Fibroblast of mammary gland (primary cell): ENCODE results near the gene PPP4R3B.

ENCODE experiments used
- DNase-seq: peaks from one replicate; pipeline ENCODE4 v3.0.0-alpha.2; 2010; ENCODE audit warnings: low read depth
- H3K4me3 ChIP-seq: 2 replicates; pipeline ENCODE4 v1.5.1; 2011; ENCODE audit warnings: low read depth, mild to moderate bottlenecking, low read length, moderate library complexity; ENCODE audit not compliant: control insufficient read depth
- CTCF ChIP-seq: conservative IDR thresholded peaks from 2 replicates; pipeline ENCODE4 v1.5.1; 2011; ENCODE audit warnings: low read depth, low read length, inconsistent platforms; ENCODE audit not compliant: control insufficient read depth, insufficient read depth

The PPP4R3B gene

GRCh38 chr2:55621802-55622201 is 4.4 kb upstream of the PPP4R3B start:
- no peak overlapping the region for H3K4me3 ChIP-seq
- no peak for DNase-seq
- TF ChIP-seq CTCF = no peak

- no peak overlapping the region for H3K4me3 ChIP-seq
- peak; percentile 53 for TF ChIP-seq CTCF
- DNase-seq = peak; percentile 23
Measured at GRCh38 chr2:55620123-55620779, 2.8 kb upstream of the PPP4R3B start.

GRCh38 chr2:55618275-55619055 is 1.0 kb upstream of the PPP4R3B start:
- TF ChIP-seq CTCF = no peak
- DNase-seq = peak; percentile 60
- peak overlapping the region; percentile 88 for H3K4me3 ChIP-seq

GRCh38 chr2:55618025-55618274 is 528 bp upstream of the PPP4R3B start:
- DNase-seq = no peak
- H3K4me3 ChIP-seq = peak overlapping the region; percentile 88
- TF ChIP-seq CTCF = no peak

- DNase-seq = peak; percentile 52
- no peak for TF ChIP-seq CTCF
- peak overlapping the region; percentile 98 for H3K4me3 ChIP-seq
Measured at GRCh38 chr2:55616551-55617174, 759 bp downstream of the PPP4R3B start.

- no peak overlapping the region for H3K4me3 ChIP-seq
- no peak for TF ChIP-seq CTCF
- no peak for DNase-seq
Measured at GRCh38 chr2:55611997-55612396, 5.4 kb downstream of the PPP4R3B start.
